MV-4-11 (cell line): ENCODE data around the gene POLDIP3.
"Not testable (repeated sequence)": the region's sequence is repeated elsewhere in the genome, so short reads cannot be mapped to it uniquely, and the experiment has no call there.

Source experiments
- DNase-seq: peaks from one replicate; lab custom pipeline; 2025; lab: John Stamatoyannopoulos, UW

POLDIP3 gene

DNA sequence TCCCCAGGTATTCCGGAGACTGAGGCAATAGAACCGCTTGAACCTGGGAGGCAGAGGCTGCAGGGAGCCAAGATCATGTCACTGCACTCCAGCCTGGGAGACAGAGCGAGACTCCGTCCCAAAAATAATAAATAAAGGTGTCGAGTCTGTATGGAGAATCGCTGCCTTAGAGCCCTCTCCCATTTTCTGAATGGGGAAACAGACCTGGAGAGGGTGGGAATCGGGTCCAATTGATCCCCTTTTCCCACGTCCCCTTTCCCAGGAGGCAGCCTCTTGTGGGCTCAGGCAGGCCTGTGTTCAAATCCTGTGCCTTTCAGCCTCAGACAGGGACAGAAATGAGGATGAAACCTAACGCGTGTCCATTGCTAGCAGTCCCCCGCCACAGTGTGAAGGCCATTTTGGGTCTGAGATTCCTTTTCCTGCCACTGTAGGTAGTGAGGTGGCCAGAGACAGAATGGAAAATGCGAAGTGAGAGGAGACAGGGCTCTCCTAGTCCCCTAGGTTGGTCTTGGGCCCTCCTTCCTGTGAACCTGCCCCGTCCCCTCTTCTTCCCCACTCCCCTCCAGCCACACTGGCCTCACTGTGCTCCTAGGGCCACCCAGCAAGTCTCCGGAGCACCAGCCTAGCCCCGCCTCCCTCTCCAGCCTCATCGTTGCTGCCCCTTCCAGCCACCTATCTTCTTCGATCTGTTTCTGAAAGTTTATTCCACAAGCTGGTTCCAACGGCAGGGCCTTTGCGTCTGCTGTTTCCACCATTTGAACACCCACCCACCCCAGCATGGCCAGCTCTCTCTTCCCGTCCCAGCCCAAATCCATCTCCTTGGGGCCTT lies 2.7 kb upstream of the POLDIP3 start:
- no peak for DNase-seq

- not testable (repeated sequence) for DNase-seq
These were observed 1.1 kb upstream of the POLDIP3 start for GRCh38 chr22:42615860-42616175.

- peak; percentile 100 for DNase-seq
These were observed 593 bp upstream of the POLDIP3 start for GRCh38 chr22:42615092-42615859.

- peak; percentile 77 for DNase-seq
These were observed 796 bp downstream of the POLDIP3 start for GRCh38 chr22:42613872-42614301.

DNA sequence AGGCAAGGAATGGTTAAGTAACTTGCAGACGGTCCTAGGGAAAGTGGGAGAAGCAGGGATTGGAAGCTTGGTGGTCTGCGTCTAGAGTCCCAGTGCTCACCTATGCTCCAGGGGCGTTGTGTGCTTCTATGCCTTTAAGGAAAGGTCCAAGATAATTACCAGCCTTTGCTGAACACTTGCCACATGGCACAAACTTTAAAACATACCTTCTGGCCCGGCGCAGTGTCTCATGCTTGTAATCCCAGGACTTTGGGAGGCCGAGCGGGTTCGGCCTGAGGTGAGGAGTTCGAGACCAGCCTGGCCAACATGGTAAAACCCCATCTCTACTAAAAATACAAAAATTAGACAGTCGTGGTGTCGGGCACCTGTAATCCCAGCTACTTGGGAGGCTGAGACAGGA lies 2.3 kb downstream of the POLDIP3 start:
- no peak for DNase-seq

GRCh38 chr22:42611051-42611450 lies 3.6 kb downstream of the POLDIP3 start:
- DNase-seq: no peak

- DNase-seq: peak; percentile 20
These were observed 4.5 kb downstream of the POLDIP3 start for GRCh38 chr22:42610186-42610585.

GRCh38 chr22:42608823-42609361 lies 5.8 kb downstream of the POLDIP3 start:
- DNase-seq: no peak

DNA sequence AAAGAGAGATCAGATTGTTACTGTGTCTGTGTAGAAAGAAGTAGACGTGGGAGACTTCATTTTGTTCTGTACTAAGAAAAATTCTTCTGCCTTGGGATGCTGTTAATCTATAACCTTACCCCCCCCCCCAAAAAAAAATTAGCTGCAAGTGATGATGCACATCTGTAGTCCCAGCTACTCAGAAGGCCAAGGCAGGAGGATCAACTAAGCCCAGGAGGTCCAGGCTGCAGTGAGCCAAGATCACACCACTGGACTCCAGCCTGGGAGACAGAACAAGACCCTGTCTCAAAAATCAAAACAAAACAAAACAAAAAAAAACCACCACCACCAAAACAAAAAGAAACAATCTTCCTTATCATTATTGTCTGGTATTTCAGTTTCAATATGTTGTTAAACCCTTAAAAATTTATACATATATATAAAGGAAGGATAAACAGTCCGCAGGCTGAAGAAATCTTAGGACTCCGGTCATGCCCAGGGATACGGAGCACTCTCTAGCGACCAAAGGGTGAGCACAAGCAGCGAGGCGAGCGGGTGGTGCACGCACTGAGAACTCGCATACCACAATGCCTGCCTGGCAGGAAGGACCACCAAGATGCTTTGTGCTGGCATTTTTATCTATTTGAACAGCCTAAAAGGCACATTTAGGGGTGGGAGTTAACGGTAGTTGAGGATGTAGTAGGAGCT lies 6.4 kb downstream of the POLDIP3 start:
- no peak for DNase-seq

DNA sequence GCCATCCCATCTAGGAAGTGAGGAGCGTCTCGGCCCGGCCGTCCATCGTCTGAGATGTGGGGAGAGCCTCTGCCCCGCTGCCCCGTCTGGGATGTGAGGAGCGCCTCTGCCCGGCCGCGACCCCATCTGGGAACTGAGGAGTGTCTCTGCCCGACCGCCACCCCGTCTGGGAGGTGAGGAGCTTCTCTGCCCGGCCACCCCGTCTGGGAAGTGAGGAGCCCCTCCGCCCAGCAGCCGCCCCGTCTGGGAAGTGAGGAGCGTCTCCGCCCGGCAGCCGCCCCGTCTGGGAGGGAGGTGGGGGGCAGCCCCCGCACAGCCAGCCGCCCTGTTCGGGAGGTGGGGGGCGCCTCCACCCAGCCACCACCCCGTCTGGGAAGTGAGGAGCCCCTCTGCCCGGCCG lies 7.0 kb downstream of the POLDIP3 start:
- DNase-seq: not testable (repeated sequence)

DNA sequence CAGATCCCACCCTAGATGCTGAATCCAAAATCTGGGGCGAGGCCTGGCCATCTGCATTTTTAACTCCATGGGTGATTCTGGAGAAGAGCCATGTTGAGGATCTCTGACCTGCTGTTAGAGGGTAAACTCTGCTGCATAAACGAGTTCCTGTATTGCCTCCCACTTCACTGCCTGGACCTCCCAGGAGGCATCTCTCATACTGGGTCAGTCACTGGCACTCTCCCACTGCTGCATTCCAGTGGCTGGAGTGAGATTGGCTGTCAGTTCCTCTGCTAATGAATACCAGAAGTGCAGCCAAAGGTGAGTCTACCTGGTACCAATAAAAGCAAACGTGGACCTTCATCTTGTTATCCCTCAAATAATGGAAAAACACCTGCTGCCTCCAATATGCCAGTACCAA lies 10.3 kb downstream of the POLDIP3 start:
- no peak for DNase-seq

DNA sequence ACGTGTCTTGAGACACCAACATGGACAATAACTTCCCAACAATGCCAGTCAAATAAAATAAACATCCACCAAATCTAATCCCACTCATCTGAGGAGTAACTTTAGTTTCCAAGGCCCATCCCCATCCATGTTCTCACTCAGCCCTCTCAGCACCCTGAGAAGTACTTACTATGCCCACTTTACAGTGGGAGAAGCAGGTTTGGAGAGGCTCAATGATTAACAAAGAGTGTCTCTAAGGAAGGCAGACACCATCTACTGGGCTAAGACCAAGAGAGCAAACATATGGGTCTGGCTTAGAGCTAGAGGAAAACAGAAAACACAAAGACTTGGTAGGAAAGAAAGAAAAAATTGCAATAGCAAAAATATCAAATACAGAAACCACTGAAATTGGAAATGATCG lies 11.3 kb downstream of the POLDIP3 start:
- DNase-seq: no peak

- DNase-seq: no peak
These were observed 12.2 kb downstream of the POLDIP3 start for GRCh38 chr22:42602470-42602869.

DNA sequence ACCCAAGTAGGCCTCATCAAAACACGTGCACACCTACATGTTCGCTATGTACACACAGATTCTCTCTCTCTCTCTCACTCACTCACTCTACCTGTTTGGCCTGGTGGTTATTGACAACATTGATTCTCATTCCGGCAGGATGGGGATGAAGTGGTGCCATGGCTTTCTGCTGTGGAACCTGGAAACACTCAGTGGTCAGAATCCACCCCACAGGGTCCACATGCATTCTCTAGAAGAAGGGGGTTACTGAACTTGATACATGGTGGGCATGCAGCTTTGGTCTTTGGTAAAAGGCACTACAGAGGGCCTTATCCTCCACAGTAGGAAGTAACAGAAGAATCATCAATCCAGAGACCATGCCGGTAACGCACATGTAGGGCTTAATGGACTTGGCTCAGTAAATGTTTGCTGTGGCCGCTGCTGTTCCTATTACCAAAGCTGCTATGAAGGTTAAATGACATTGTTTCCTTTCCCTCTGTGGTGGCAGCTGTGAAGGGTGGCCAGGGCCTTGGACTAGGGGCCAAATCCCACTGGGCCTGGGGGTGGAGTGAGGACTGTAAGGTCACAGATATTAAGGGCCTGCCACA lies 12.7 kb downstream of the POLDIP3 start:
- DNase-seq: no peak

DNA sequence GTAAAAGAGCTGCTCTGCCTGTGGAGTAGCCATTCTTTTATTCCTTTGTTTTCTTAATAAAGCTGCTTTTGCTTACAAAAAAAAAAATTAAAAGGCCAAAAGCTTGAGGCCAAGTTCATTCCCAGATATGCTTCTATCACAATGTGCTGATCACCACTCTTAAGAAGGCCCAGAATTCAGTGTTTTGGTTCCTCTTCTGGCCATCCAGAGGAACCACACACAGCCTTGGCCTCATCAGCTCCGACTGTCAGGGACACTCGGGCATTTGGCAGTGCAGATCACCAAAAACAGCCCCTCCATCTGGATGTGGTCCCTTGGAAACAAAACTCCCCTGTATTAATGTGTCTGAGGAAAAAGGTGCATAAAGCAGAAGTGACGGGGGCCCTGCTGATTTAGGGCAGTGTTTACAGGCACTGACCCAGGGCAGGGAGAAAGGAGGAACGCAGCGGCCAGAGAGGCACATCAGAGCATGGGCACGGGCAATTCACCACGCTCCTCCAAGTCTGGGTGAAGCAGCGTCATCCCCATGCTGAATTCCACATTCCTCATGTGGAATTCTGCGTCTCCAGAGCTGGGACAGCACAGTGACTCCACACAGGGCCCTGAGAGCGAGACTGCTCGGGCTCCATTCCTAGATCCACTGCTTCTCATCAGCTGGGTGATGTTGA lies 17.7 kb downstream of the POLDIP3 start:
- DNase-seq: peak; percentile 11

- DNase-seq: no peak
These were observed 18.3 kb downstream of the POLDIP3 start for GRCh38 chr22:42596336-42596735.

- no peak for DNase-seq
These were observed 19.2 kb downstream of the POLDIP3 start for GRCh38 chr22:42595434-42595833.

DNA sequence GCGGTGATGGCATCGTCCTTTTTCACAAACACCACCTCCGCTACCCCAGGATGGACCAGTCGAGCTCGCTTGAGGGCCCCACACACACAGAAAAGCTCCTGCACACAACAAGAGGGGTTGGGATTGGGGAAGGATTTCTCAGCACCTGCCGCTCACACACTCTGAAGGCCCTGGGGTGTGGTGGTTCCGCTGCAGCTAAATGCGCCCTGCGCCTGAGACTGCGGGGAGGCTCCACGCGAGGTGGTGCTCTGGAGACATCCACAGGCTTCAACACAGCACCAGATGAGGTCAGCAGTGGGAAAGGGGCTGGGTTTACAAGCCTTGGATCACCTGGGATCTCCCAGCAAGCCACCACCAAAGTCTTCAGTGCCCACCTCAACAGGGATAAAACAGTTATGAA lies 22.7 kb downstream of the POLDIP3 start:
- DNase-seq: no peak

DNA sequence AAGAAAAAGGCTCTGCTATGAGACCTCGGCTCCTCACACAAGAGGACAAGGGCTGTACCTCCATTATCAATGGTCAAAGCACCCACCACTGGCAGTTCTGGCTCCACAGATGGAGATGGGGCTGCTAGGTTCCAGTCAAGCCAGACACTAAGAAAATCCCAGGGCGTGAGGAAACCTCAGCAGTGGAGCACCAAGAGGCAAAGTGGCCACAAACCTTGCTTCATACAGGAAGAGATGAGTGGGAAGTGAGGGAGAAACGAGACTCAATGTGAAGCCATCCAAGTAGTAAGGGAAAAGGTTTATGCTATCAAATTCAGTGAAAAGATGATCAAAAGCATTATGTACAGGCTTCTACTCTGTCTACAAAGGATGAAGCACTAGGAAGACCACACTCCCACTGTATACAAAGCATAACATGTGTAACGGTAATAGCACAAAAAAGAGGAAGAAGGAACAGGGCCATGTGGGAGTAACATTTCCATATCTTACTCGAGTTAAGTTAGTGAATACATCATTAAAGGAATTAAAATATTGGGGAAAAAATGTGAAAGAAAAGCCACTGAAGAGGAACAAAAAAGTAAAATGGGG lies 27.0 kb downstream of the POLDIP3 start:
- peak; percentile 89 for DNase-seq

GRCh38 chr22:42586381-42586780 lies 28.3 kb downstream of the POLDIP3 start:
- DNase-seq: peak; percentile 48

GRCh38 chr22:42585096-42585495 lies 29.6 kb downstream of the POLDIP3 start:
- no peak for DNase-seq
